GM23338 (cell line): ENCODE measurements around the gene TMEM229B. TPM values are rescaled to one million over a fixed set of nuclear protein-coding genes. Genes with fewer than 3 reads are reported as not detected.

Source experiments
- ATAC-seq: fragments of 200-7000 bp; cut with Tn5 transposase; 3 replicates; pipeline ENCODE4 v1.9.1; 2020
- DNase-seq: peaks from one replicate; pipeline ENCODE4 v3.0.0-alpha.2; 2015; ENCODE audit warnings: low spot score
- H2AFZ ChIP-seq: fragments of 200-600 bp; sonication (generic); 2 replicates; pipeline ENCODE4 v1.8.0; 2016; ENCODE audit warnings: antibody characterized with exemption, mild to moderate bottlenecking, moderate library complexity
- H3F3A ChIP-seq: fragments of 200-600 bp; sonication (generic); replicated peaks from 2 replicates; pipeline ENCODE4 v1.8.0; 2017; ENCODE audit warnings: antibody characterized with exemption, mixed run types, low read depth
- H3K27ac ChIP-seq: fragments of 200-600 bp; sonication (generic); 2 replicates; pipeline ENCODE4 v1.6.1; 2016; ENCODE audit warnings: low read depth
- H3K27me3 ChIP-seq: fragments of 200-600 bp; sonication (generic); 2 replicates; pipeline ENCODE4 v1.8.0; 2016; ENCODE audit warnings: mild to moderate bottlenecking, mixed run types, moderate library complexity; ENCODE audit not compliant: insufficient read depth
- H3K36me3 ChIP-seq: fragments of 200-600 bp; sonication (generic); 2 replicates; pipeline ENCODE4 v1.8.0; 2016; ENCODE audit warnings: mild to moderate bottlenecking; ENCODE audit not compliant: insufficient read depth
- H3K4me1 ChIP-seq: fragments of 200-600 bp; sonication (generic); 2 replicates; pipeline ENCODE4 v1.8.0; 2016; ENCODE audit warnings: mild to moderate bottlenecking, moderate library complexity; ENCODE audit not compliant: insufficient read depth
- H3K4me2 ChIP-seq: fragments of 200-600 bp; sonication (generic); 2 replicates; pipeline ENCODE4 v1.7.1; 2017; ENCODE audit warnings: mixed run types
- H3K4me3 ChIP-seq: fragments of 200-600 bp; sonication (generic); 2 replicates; pipeline ENCODE4 v1.6.1; 2016; ENCODE audit warnings: mixed run types
- H3K79me2 ChIP-seq: fragments of 200-600 bp; sonication (generic); replicated peaks from 2 replicates; pipeline ENCODE4 v1.8.0; 2017; ENCODE audit warnings: mild to moderate bottlenecking; ENCODE audit not compliant: insufficient read depth
- H3K9me2 ChIP-seq: fragments of 200-600 bp; sonication (generic); 2 replicates; pipeline ENCODE4 v1.8.0; 2017; ENCODE audit not compliant: insufficient read depth
- H4K20me1 ChIP-seq: fragments of 200-600 bp; sonication (generic); replicated peaks from 2 replicates; pipeline ENCODE4 v1.8.0; 2017; ENCODE audit warnings: mild to moderate bottlenecking; ENCODE audit not compliant: insufficient read depth
- H3K27ac Mint-ChIP-seq: 2 replicates; pipeline ENCODE4 v1.8.0; 2020; ENCODE audit warnings: inconsistent platforms, mild to moderate bottlenecking, moderate library complexity, mixed read lengths
- H3K27me3 Mint-ChIP-seq: 3 replicates; pipeline ENCODE4 v1.8.0; 2022; ENCODE audit warnings: low read depth, mild to moderate bottlenecking, moderate library complexity, mixed read lengths, inconsistent platforms; ENCODE audit not compliant: insufficient read depth, poor library complexity
- H3K36me3 Mint-ChIP-seq: 3 replicates; pipeline ENCODE4 v1.8.0; 2021; ENCODE audit warnings: low read depth, mild to moderate bottlenecking, inconsistent platforms, moderate library complexity, mixed read lengths
- H3K4me1 Mint-ChIP-seq: 3 replicates; pipeline ENCODE4 v1.8.0; 2020; ENCODE audit warnings: mild to moderate bottlenecking, inconsistent platforms, mixed read lengths
- H3K4me3 Mint-ChIP-seq: 3 replicates; pipeline ENCODE4 v1.8.0; 2021; ENCODE audit warnings: moderate library complexity, mild to moderate bottlenecking, inconsistent platforms, mixed read lengths
- H3K9me3 Mint-ChIP-seq: 3 replicates; pipeline ENCODE4 v1.8.0; 2020; ENCODE audit warnings: moderate library complexity, mild to moderate bottlenecking, inconsistent platforms, mixed read lengths
- CREB1 ChIP-seq: fragments of 250-450 bp; sonication (Bioruptor Pico); IDR thresholded peaks from 2 replicates; pipeline ENCODE4 v1.5.0; 2020; ENCODE audit warnings: low read depth, mild to moderate bottlenecking, moderate library complexity
- JUNB ChIP-seq: IDR thresholded peaks from one replicate; pipeline ENCODE4 v1.6.1; 2016; ENCODE audit warnings: antibody characterized with exemption; ENCODE audit not compliant: unreplicated experiment
- NANOG ChIP-seq: IDR thresholded peaks from 2 replicates; pipeline ENCODE4 v1.6.1; 2016; ENCODE audit warnings: antibody characterized with exemption, borderline replicate concordance
- POLR2AphosphoS5 ChIP-seq: IDR thresholded peaks from 2 replicates; pipeline ENCODE4 v1.6.1; 2016; ENCODE audit warnings: antibody characterized with exemption, low read depth
- ZNF114 ChIP-seq: fragments of 250-450 bp; sonication (Bioruptor Pico); IDR thresholded peaks from 2 replicates; pipeline ENCODE4 v1.5.0; 2020; ENCODE audit warnings: mild to moderate bottlenecking, moderate library complexity
- ZNF331 ChIP-seq: fragments of 250-450 bp; sonication (Bioruptor Pico); IDR thresholded peaks from 2 replicates; pipeline ENCODE4 v1.5.0; 2020; ENCODE audit warnings: low read depth, mild to moderate bottlenecking, moderate library complexity
- polyA plus RNA-seq: library from polyadenylated mRNA; unstranded; fragments of >200 nt; fragmentation: Nextera tagmentation; extraction: Ambion mirVana; gene quantifications from 2 replicates; pipeline ENCODE4 v1.2.1, GENCODE V29; 2016
- total RNA-seq: library from RNA; depleted of rRNA; stranded (reverse); fragments of >200 nt; shearing (Covaris generic); gene quantifications from 2 replicates; pipeline ENCODE4 v1.2.3, GENCODE V29; 2014
- TF ChIP-seq, protein P1 (sequence below): IDR thresholded peaks from one replicate; pipeline ENCODE4 v1.6.1; 2018; ENCODE audit warnings: antibody characterized with exemption; ENCODE audit not compliant: unreplicated experiment
- TF ChIP-seq, protein P2 (sequence below), 2 experiments: fragments of 200-600 bp in 1 of 2; sonication (generic) in 1 of 2; conservative IDR thresholded peaks; 2 replicates each; pipeline versions ENCODE4 v1.5.1 to v1.6.1; 2016 to 2017; ENCODE audit warnings: antibody characterized with exemption in 2 of 2, low read depth in 2 of 2, mild to moderate bottlenecking in 2 of 2, moderate library complexity in 1 of 2
- TF ChIP-seq, protein P3 (sequence below): fragments of 250-450 bp; sonication (Bioruptor Pico); IDR thresholded peaks from 2 replicates; pipeline ENCODE4 v1.5.0; 2020; ENCODE audit warnings: mild to moderate bottlenecking, moderate library complexity

TMEM229B gene
- total and polyA plus RNA-seq, 2 experiments from 2014 or later: 0.42 to 2.4 TPM

DNA sequence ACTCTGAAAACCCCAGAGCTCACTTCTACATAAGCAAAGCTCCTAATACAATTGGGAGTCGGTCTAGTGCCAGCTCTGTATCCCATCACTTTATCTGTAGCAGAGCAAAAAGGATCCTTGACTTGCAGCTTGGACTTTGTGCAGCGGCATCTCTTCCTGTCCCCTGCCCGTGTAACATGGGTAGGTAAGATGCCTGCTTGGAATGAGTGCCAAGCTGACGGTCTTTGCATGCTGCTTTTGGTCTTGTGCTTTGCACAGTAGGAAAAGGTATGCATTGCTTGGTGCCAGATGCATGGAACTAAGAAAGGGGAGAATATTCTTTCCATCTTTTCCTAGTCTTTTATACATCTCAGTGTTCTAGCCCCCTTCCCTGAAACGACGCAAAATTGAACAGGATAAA, 37.7 kb upstream of the TMEM229B start:
- no peak overlapping the region for H3K4me3 Mint-ChIP-seq
- no peaks in the 10 kb centered on the region for H3K9me3 Mint-ChIP-seq
- no peaks in the 10 kb centered on the region for H3K36me3 ChIP-seq
- H3K27me3 Mint-ChIP-seq: peaks cover 1% of the 10 kb centered on the region
- H3K36me3 Mint-ChIP-seq: no peaks in the 10 kb centered on the region
- peaks cover 4% of the 10 kb centered on the region for H3K4me1 Mint-ChIP-seq
- H3K9me2 ChIP-seq: no peaks in the 10 kb centered on the region
- no peaks in the 10 kb centered on the region for H3K4me1 ChIP-seq
- DNase-seq (no peak), ATAC-seq (no peak)
- no peak overlapping the region for H3K27ac Mint-ChIP-seq
- no peaks in the 10 kb centered on the region for H3K79me2 ChIP-seq
- no peaks in the 10 kb centered on the region for H3K27me3 ChIP-seq
- H2AFZ ChIP-seq: no peak overlapping the region
- no peak overlapping the region for H3K4me3 ChIP-seq
- H4K20me1 ChIP-seq: no peaks in the 10 kb centered on the region
- H3K4me2 ChIP-seq: no peak overlapping the region
- no peak overlapping the region for H3K27ac ChIP-seq
- H3F3A ChIP-seq: no peaks in the 10 kb centered on the region
- TF ChIP-seq ZNF114: no peak
- no peak for TF ChIP-seq ZNF331 (CRISPR knock-in tag)
- no peak for TF ChIP-seq NANOG
- TF ChIP-seq, protein P1, sequence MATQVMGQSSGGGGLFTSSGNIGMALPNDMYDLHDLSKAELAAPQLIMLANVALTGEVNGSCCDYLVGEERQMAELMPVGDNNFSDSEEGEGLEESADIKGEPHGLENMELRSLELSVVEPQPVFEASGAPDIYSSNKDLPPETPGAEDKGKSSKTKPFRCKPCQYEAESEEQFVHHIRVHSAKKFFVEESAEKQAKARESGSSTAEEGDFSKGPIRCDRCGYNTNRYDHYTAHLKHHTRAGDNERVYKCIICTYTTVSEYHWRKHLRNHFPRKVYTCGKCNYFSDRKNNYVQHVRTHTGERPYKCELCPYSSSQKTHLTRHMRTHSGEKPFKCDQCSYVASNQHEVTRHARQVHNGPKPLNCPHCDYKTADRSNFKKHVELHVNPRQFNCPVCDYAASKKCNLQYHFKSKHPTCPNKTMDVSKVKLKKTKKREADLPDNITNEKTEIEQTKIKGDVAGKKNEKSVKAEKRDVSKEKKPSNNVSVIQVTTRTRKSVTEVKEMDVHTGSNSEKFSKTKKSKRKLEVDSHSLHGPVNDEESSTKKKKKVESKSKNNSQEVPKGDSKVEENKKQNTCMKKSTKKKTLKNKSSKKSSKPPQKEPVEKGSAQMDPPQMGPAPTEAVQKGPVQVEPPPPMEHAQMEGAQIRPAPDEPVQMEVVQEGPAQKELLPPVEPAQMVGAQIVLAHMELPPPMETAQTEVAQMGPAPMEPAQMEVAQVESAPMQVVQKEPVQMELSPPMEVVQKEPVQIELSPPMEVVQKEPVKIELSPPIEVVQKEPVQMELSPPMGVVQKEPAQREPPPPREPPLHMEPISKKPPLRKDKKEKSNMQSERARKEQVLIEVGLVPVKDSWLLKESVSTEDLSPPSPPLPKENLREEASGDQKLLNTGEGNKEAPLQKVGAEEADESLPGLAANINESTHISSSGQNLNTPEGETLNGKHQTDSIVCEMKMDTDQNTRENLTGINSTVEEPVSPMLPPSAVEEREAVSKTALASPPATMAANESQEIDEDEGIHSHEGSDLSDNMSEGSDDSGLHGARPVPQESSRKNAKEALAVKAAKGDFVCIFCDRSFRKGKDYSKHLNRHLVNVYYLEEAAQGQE: no peak
- no peak for TF ChIP-seq POLR2AphosphoS5
- TF ChIP-seq, protein P2, sequence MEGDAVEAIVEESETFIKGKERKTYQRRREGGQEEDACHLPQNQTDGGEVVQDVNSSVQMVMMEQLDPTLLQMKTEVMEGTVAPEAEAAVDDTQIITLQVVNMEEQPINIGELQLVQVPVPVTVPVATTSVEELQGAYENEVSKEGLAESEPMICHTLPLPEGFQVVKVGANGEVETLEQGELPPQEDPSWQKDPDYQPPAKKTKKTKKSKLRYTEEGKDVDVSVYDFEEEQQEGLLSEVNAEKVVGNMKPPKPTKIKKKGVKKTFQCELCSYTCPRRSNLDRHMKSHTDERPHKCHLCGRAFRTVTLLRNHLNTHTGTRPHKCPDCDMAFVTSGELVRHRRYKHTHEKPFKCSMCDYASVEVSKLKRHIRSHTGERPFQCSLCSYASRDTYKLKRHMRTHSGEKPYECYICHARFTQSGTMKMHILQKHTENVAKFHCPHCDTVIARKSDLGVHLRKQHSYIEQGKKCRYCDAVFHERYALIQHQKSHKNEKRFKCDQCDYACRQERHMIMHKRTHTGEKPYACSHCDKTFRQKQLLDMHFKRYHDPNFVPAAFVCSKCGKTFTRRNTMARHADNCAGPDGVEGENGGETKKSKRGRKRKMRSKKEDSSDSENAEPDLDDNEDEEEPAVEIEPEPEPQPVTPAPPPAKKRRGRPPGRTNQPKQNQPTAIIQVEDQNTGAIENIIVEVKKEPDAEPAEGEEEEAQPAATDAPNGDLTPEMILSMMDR (conservative IDR thresholded peaks at IDR 0.05; ENCODE audit: low read depth in 2 of 2): no peak
- TF ChIP-seq, protein P3, sequence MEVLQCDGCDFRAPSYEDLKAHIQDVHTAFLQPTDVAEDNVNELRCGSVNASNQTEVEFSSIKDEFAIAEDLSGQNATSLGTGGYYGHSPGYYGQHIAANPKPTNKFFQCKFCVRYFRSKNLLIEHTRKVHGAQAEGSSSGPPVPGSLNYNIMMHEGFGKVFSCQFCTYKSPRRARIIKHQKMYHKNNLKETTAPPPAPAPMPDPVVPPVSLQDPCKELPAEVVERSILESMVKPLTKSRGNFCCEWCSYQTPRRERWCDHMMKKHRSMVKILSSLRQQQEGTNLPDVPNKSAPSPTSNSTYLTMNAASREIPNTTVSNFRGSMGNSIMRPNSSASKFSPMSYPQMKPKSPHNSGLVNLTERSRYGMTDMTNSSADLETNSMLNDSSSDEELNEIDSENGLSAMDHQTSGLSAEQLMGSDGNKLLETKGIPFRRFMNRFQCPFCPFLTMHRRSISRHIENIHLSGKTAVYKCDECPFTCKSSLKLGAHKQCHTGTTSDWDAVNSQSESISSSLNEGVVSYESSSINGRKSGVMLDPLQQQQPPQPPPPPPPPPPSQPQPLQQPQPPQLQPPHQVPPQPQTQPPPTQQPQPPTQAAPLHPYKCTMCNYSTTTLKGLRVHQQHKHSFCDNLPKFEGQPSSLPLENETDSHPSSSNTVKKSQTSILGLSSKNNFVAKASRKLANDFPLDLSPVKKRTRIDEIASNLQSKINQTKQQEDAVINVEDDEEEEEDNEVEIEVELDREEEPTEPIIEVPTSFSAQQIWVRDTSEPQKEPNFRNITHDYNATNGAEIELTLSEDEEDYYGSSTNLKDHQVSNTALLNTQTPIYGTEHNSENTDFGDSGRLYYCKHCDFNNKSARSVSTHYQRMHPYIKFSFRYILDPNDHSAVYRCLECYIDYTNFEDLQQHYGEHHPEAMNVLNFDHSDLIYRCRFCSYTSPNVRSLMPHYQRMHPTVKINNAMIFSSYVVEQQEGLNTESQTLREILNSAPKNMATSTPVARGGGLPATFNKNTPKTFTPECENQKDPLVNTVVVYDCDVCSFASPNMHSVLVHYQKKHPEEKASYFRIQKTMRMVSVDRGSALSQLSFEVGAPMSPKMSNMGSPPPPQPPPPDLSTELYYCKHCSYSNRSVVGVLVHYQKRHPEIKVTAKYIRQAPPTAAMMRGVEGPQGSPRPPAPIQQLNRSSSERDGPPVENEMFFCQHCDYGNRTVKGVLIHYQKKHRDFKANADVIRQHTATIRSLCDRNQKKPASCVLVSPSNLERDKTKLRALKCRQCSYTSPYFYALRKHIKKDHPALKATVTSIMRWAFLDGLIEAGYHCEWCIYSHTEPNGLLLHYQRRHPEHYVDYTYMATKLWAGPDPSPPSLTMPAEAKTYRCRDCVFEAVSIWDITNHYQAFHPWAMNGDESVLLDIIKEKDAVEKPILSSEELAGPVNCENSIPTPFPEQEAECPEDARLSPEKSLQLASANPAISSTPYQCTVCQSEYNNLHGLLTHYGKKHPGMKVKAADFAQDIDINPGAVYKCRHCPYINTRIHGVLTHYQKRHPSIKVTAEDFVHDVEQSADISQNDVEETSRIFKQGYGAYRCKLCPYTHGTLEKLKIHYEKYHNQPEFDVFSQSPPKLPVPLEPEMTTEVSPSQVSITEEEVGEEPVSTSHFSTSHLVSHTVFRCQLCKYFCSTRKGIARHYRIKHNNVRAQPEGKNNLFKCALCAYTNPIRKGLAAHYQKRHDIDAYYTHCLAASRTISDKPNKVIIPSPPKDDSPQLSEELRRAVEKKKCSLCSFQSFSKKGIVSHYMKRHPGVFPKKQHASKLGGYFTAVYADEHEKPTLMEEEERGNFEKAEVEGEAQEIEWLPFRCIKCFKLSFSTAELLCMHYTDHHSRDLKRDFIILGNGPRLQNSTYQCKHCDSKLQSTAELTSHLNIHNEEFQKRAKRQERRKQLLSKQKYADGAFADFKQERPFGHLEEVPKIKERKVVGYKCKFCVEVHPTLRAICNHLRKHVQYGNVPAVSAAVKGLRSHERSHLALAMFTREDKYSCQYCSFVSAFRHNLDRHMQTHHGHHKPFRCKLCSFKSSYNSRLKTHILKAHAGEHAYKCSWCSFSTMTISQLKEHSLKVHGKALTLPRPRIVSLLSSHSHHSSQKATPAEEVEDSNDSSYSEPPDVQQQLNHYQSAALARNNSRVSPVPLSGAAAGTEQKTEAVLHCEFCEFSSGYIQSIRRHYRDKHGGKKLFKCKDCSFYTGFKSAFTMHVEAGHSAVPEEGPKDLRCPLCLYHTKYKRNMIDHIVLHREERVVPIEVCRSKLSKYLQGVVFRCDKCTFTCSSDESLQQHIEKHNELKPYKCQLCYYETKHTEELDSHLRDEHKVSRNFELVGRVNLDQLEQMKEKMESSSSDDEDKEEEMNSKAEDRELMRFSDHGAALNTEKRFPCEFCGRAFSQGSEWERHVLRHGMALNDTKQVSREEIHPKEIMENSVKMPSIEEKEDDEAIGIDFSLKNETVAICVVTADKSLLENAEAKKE (CRISPR knock-in tag): no peak
- no peak for TF ChIP-seq CREB1
- TF ChIP-seq JUNB: no peak
